HepG2 (cell line): ENCODE measurements around the gene USP24. TPM values are rescaled to one million over a fixed set of nuclear protein-coding genes. Genes with fewer than 3 reads are reported as not detected.

Experiments
- ARHGAP35 ChIP-seq: sonication (generic); formaldehyde crosslinking; IDR thresholded peaks from 2 replicates; pipeline ENCODE4 v1.9.0; 2022; ENCODE audit warnings: mild to moderate bottlenecking, inconsistent platforms, moderate library complexity, missing genetic modification reagents, borderline replicate concordance
- HNRNPL ChIP-seq: fragments of 200-400 bp; formaldehyde crosslinking; IDR thresholded peaks from 2 replicates; pipeline ENCODE4 v1.6.1; 2017; ENCODE audit warnings: mild to moderate bottlenecking, low read depth, low read length
- HOXA3 ChIP-seq: sonication (generic); formaldehyde crosslinking; IDR thresholded peaks from 2 replicates; pipeline ENCODE4 v1.5.0; 2020; ENCODE audit warnings: missing genetic modification reagents
- MIXL1 ChIP-seq: IDR thresholded peaks from 2 replicates; pipeline ENCODE4 v1.6.1; 2016
- TBP ChIP-seq: sonication (generic); formaldehyde crosslinking; IDR thresholded peaks from 2 replicates; pipeline ENCODE4 v1.5.0; 2020; ENCODE audit warnings: missing genetic modification reagents
- ZNF382 ChIP-seq: sonication (generic); formaldehyde crosslinking; IDR thresholded peaks from 2 replicates; pipeline ENCODE4 v1.5.0; 2020; ENCODE audit warnings: missing genetic modification reagents, mild to moderate bottlenecking, borderline replicate concordance
- polyA plus RNA-seq, 8 experiments: library from polyadenylated mRNA; depleted of rRNA in 3 of 8; stranded (reverse) in 7 of 8; unstranded in 1 of 8; fragments of >200 nt; fragmentation: Illumina TruSeq in 4 of 8; extraction: Trizol in 4 of 8; gene quantifications; 2 replicates each; pipeline versions ENCODE4 v1.2.1 to v1.2.3, GENCODE V29; 2011 to 2016; ENCODE audit warnings: low read depth in 4 of 8, missing spikeins in 1 of 8, mixed read lengths in 1 of 8; ENCODE audit not compliant: insufficient read depth in 1 of 8
- total RNA-seq, 5 experiments: library from RNA; depleted of rRNA; stranded (reverse); fragments of >200 nt; fragmentation: Illumina TruSeq; extraction: Trizol; gene quantifications; 2 replicates each; pipeline ENCODE4 v1.2.3, GENCODE V29; 2016; ENCODE audit warnings: low read depth in 1 of 5
- TF ChIP-seq, protein P1 (sequence below): sonication (generic); formaldehyde crosslinking; conservative IDR thresholded peaks from 2 replicates; pipeline ENCODE4 v1.4.0; 2020; ENCODE audit warnings: mild to moderate bottlenecking, missing genetic modification reagents, moderate library complexity
- TF ChIP-seq, protein P2 (sequence below): sonication (generic); formaldehyde crosslinking; IDR thresholded peaks from 2 replicates; pipeline ENCODE4 v1.8.0; 2022; ENCODE audit warnings: mild to moderate bottlenecking, missing genetic modification reagents, borderline replicate concordance
- TF ChIP-seq, protein P3 (sequence below): sonication (generic); formaldehyde crosslinking; IDR thresholded peaks from 2 replicates; pipeline ENCODE4 v1.4.0; 2020; ENCODE audit warnings: missing genetic modification reagents, borderline replicate concordance
- TF ChIP-seq, protein P4 (sequence below): sonication (generic); formaldehyde crosslinking; IDR thresholded peaks from 2 replicates; pipeline ENCODE4 v1.4.0; 2020; ENCODE audit warnings: missing genetic modification reagents
- TF ChIP-seq, protein P5 (sequence below), 2 experiments: fragments of 450-650 bp in 1 of 2; sonication (generic) in 1 of 2; formaldehyde crosslinking; IDR thresholded peaks; 2 replicates each; pipeline versions ENCODE4 v1.5.0 to v1.8.0; 2020 to 2022; ENCODE audit warnings: mild to moderate bottlenecking in 1 of 2, missing genetic modification reagents in 1 of 2

The USP24 gene
- total and polyA plus RNA-seq, 2 of the 13 experiments (the other 11 are each of a cell fraction or from before 2014, with no cell fraction given), result 18.8 to 47.6 TPM

DNA sequence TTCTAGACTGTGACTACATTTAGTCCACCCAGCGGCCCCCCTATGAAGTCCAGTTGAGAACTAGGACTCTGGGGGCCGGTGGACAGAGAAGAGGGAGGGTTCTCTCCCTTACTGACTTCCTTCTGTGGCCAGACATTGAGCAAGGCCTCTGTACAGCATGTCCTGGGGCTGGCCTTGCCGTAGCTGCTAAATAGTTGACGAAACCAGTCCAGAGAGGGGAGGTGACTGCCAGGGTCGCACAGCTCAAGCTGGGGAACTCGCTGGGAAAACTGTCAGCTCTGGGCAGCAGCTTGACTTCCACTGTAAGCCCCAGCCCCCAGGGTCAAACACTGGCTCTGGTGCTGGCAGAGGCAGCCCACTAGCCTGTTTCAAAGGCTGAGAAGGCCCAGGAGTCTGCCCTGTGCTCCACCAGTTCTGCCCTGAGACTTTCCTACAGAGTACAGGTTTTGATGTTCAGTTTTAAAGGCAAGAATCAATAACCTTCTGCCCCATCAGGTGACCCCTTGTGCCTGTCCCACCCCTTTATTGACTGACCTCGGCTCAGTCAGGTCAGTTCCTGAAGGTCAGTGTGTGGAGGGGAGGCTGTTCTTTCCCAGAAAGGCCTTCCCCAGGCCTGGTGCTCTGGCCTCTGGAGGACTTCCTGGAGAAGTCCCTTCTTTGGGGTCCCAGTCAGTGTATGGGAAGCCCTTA, 161.8 kb downstream of the USP24 start (continued):
- TF ChIP-seq, protein P1, sequence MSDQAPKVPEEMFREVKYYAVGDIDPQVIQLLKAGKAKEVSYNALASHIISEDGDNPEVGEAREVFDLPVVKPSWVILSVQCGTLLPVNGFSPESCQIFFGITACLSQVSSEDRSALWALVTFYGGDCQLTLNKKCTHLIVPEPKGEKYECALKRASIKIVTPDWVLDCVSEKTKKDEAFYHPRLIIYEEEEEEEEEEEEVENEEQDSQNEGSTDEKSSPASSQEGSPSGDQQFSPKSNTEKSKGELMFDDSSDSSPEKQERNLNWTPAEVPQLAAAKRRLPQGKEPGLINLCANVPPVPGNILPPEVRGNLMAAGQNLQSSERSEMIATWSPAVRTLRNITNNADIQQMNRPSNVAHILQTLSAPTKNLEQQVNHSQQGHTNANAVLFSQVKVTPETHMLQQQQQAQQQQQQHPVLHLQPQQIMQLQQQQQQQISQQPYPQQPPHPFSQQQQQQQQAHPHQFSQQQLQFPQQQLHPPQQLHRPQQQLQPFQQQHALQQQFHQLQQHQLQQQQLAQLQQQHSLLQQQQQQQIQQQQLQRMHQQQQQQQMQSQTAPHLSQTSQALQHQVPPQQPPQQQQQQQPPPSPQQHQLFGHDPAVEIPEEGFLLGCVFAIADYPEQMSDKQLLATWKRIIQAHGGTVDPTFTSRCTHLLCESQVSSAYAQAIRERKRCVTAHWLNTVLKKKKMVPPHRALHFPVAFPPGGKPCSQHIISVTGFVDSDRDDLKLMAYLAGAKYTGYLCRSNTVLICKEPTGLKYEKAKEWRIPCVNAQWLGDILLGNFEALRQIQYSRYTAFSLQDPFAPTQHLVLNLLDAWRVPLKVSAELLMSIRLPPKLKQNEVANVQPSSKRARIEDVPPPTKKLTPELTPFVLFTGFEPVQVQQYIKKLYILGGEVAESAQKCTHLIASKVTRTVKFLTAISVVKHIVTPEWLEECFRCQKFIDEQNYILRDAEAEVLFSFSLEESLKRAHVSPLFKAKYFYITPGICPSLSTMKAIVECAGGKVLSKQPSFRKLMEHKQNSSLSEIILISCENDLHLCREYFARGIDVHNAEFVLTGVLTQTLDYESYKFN, result peak; percentile 88
- TF ChIP-seq HOXA3 (CRISPR knock-in tag) (peak; percentile 51; the same call in 1 of the 2 replicates), MIXL1 (CRISPR knock-in tag) (no peak), ZNF382 (CRISPR knock-in tag) (no peak), HNRNPL (no peak), ARHGAP35 (CRISPR knock-in tag) (no peak), TBP (CRISPR knock-in tag) (no peak)
- TF ChIP-seq, protein P2, sequence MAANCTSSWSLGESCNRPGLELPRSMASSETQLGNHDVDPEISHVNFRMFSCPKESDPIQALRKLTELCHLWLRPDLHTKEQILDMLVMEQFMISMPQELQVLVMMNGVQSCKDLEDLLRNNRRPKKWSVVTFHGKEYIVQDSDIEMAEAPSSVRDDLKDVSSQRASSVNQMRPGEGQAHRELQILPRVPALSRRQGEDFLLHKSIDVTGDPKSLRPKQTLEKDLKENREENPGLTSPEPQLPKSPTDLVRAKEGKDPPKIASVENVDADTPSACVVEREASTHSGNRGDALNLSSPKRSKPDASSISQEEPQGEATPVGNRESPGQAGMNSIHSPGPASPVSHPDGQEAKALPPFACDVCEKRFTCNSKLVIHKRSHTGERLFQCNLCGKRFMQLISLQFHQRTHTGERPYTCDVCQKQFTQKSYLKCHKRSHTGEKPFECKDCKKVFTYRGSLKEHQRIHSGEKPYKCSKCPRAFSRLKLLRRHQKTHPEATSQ (CRISPR knock-in tag), result no peak
- TF ChIP-seq, protein P3, sequence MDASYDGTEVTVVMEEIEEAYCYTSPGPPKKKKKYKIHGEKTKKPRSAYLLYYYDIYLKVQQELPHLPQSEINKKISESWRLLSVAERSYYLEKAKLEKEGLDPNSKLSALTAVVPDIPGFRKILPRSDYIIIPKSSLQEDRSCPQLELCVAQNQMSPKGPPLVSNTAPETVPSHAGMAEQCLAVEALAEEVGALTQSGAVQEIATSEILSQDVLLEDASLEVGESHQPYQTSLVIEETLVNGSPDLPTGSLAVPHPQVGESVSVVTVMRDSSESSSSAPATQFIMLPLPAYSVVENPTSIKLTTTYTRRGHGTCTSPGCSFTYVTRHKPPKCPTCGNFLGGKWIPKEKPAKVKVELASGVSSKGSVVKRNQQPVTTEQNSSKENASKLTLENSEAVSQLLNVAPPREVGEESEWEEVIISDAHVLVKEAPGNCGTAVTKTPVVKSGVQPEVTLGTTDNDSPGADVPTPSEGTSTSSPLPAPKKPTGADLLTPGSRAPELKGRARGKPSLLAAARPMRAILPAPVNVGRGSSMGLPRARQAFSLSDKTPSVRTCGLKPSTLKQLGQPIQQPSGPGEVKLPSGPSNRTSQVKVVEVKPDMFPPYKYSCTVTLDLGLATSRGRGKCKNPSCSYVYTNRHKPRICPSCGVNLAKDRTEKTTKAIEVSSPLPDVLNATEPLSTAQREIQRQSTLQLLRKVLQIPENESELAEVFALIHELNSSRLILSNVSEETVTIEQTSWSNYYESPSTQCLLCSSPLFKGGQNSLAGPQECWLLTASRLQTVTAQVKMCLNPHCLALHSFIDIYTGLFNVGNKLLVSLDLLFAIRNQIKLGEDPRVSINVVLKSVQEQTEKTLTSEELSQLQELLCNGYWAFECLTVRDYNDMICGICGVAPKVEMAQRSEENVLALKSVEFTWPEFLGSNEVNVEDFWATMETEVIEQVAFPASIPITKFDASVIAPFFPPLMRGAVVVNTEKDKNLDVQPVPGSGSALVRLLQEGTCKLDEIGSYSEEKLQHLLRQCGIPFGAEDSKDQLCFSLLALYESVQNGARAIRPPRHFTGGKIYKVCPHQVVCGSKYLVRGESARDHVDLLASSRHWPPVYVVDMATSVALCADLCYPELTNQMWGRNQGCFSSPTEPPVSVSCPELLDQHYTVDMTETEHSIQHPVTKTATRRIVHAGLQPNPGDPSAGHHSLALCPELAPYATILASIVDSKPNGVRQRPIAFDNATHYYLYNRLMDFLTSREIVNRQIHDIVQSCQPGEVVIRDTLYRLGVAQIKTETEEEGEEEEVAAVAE (CRISPR knock-in tag), result no peak
- TF ChIP-seq, protein P4, sequence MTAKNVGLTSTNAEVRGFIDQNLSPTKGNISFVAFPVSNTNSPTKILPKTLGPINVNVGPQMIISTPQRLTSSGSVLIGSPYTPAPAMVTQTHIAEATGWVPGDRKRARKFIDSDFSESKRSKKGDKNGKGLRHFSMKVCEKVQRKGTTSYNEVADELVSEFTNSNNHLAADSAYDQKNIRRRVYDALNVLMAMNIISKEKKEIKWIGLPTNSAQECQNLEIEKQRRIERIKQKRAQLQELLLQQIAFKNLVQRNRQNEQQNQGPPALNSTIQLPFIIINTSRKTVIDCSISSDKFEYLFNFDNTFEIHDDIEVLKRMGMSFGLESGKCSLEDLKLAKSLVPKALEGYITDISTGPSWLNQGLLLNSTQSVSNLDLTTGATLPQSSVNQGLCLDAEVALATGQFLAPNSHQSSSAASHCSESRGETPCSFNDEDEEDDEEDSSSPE (CRISPR knock-in tag), result no peak
- TF ChIP-seq, protein P5, sequence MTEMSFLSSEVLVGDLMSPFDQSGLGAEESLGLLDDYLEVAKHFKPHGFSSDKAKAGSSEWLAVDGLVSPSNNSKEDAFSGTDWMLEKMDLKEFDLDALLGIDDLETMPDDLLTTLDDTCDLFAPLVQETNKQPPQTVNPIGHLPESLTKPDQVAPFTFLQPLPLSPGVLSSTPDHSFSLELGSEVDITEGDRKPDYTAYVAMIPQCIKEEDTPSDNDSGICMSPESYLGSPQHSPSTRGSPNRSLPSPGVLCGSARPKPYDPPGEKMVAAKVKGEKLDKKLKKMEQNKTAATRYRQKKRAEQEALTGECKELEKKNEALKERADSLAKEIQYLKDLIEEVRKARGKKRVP (CRISPR knock-in tag; IDR thresholded peaks at IDR 0.05), result no peak
